Loucy (cell line): ENCODE measurements around the gene STUB1.
A peak's percentile ranks its signal among the peaks of the same experiment; 100 is the strongest.

Source experiments
- H2AFZ ChIP-seq: fragments of 200-600 bp; sonication (generic); 2 replicates; pipeline ENCODE4 v1.6.0; 2016; ENCODE audit warnings: antibody characterized with exemption, mild to moderate bottlenecking, low read length, moderate library complexity
- H3F3A ChIP-seq: fragments of 200-600 bp; 2 replicates; pipeline ENCODE4 v1.6.0; 2016; ENCODE audit warnings: antibody characterized with exemption, low read depth, mild to moderate bottlenecking
- H3K27me3 ChIP-seq: fragments of 200-600 bp; sonication (generic); 2 replicates; pipeline ENCODE4 v1.6.1; 2014; ENCODE audit warnings: low read length, mild to moderate bottlenecking; ENCODE audit not compliant: insufficient read depth, poor library complexity, severe bottlenecking
- H3K36me3 ChIP-seq: fragments of 200-600 bp; sonication (generic); 2 replicates; pipeline ENCODE4 v1.6.1; 2016; ENCODE audit warnings: low read length; ENCODE audit not compliant: insufficient read depth
- H3K4me1 ChIP-seq: fragments of 200-600 bp; sonication (generic); 2 replicates; pipeline ENCODE4 v1.5.1; 2014; ENCODE audit warnings: low read length, mild to moderate bottlenecking; ENCODE audit not compliant: insufficient read depth, poor library complexity, severe bottlenecking
- H3K4me2 ChIP-seq: fragments of 200-600 bp; sonication (generic); 2 replicates; pipeline ENCODE4 v1.6.0; 2014; ENCODE audit warnings: antibody characterized with exemption, low read length, low read depth, mild to moderate bottlenecking; ENCODE audit not compliant: poor library complexity, severe bottlenecking
- H3K4me3 ChIP-seq: fragments of 200-600 bp; sonication (generic); 2 replicates; pipeline ENCODE4 v1.5.1; 2014; ENCODE audit warnings: low read length, mild to moderate bottlenecking, mixed read lengths; ENCODE audit not compliant: poor library complexity, severe bottlenecking
- H3K79me2 ChIP-seq: fragments of 200-600 bp; sonication (generic); 2 replicates; pipeline ENCODE4 v1.6.1; 2014; ENCODE audit warnings: low read length; ENCODE audit not compliant: insufficient read depth
- H3K9ac ChIP-seq: fragments of 200-600 bp; sonication (generic); 2 replicates; pipeline ENCODE4 v1.6.0; 2014; ENCODE audit warnings: mild to moderate bottlenecking, low read depth, low read length, moderate library complexity; ENCODE audit not compliant: poor library complexity, severe bottlenecking
- H3K9me2 ChIP-seq: fragments of 200-600 bp; sonication (generic); replicated peaks from 2 replicates; pipeline ENCODE4 v1.6.1; 2016; ENCODE audit warnings: low read depth, low read length, mixed read lengths
- H3K9me3 ChIP-seq: fragments of 200-600 bp; sonication (generic); 2 replicates; pipeline ENCODE4 v1.6.1; 2014; ENCODE audit warnings: mild to moderate bottlenecking, antibody characterized with exemption, low read length, low read depth; ENCODE audit not compliant: insufficient read depth
- H4K20me1 ChIP-seq: fragments of 200-600 bp; sonication (generic); 2 replicates; pipeline ENCODE4 v1.6.0; 2014; ENCODE audit warnings: antibody characterized with exemption, low read length, mild to moderate bottlenecking; ENCODE audit not compliant: insufficient read depth, poor library complexity, severe bottlenecking
- CTCF ChIP-seq: fragments of 200-600 bp; sonication (generic); conservative IDR thresholded peaks from 2 replicates; pipeline ENCODE4 v1.5.1; 2014; ENCODE audit warnings: mild to moderate bottlenecking, antibody characterized with exemption, low read length
- EZH2phosphoT487 ChIP-seq: fragments of 200-600 bp; IDR thresholded peaks from 2 replicates; pipeline ENCODE4 v1.6.1; 2018; ENCODE audit warnings: antibody characterized with exemption, mild to moderate bottlenecking, moderate library complexity, borderline replicate concordance

The STUB1 gene

GRCh38 chr16:721765-722540 is 41.7 kb downstream of the STUB1 start:
- Histone ChIP-seq H3K4me2 (peak overlapping the region; percentile 85), H4K20me1 (no peaks in the 10 kb centered on the region), H3K9me3 (no peaks in the 10 kb centered on the region), H3F3A (no peaks in the 10 kb centered on the region), H3K4me1 (peaks cover 7% of the 10 kb centered on the region), H3K9ac (peak overlapping the region; percentile 91), H3K36me3 (no peaks in the 10 kb centered on the region), H3K9me2 (no peaks in the 10 kb centered on the region), H3K79me2 (no peaks in the 10 kb centered on the region), H3K4me3 (peak overlapping the region; percentile 83), H2AFZ (no peak overlapping the region), H3K27me3 (no peaks in the 10 kb centered on the region)
- no peak for TF ChIP-seq EZH2phosphoT487
- no peak for TF ChIP-seq CTCF

- TF ChIP-seq EZH2phosphoT487 (no peak), CTCF (no peak)
- no peak overlapping the region for H3K9ac ChIP-seq
- no peaks in the 10 kb centered on the region for H3K9me2 ChIP-seq
- no peaks in the 10 kb centered on the region for H3K27me3 ChIP-seq
- H3K4me2 ChIP-seq = no peak overlapping the region
- no peak overlapping the region for H3K4me3 ChIP-seq
- H3F3A ChIP-seq = no peaks in the 10 kb centered on the region
- peaks cover 7% of the 10 kb centered on the region for H3K4me1 ChIP-seq
- H2AFZ ChIP-seq = no peak overlapping the region
- H3K79me2 ChIP-seq = no peaks in the 10 kb centered on the region
- no peaks in the 10 kb centered on the region for H3K9me3 ChIP-seq
- no peaks in the 10 kb centered on the region for H4K20me1 ChIP-seq
- H3K36me3 ChIP-seq = no peaks in the 10 kb centered on the region
Measured at GRCh38 chr16:722835-723633, 42.8 kb downstream of the STUB1 start.

- Histone ChIP-seq H4K20me1 (no peaks in the 10 kb centered on the region), H3K4me3 (no peak overlapping the region), H3K79me2 (no peaks in the 10 kb centered on the region), H3K4me2 (no peak overlapping the region), H3K27me3 (no peaks in the 10 kb centered on the region), H3K36me3 (no peaks in the 10 kb centered on the region), H3F3A (no peaks in the 10 kb centered on the region), H3K9me2 (no peaks in the 10 kb centered on the region), H3K9me3 (no peaks in the 10 kb centered on the region), H3K9ac (no peak overlapping the region), H2AFZ (no peak overlapping the region), H3K4me1 (peaks cover 7% of the 10 kb centered on the region)
- TF ChIP-seq EZH2phosphoT487 (no peak), CTCF (no peak)
Measured at GRCh38 chr16:723695-724094, 43.5 kb downstream of the STUB1 start.
